ENCODE data around the gene WASF1.

GRCh38 chr6:110103260-110103659, 76.2 kb downstream of the WASF1 start:
- TF ChIP-seq, protein P1, sequence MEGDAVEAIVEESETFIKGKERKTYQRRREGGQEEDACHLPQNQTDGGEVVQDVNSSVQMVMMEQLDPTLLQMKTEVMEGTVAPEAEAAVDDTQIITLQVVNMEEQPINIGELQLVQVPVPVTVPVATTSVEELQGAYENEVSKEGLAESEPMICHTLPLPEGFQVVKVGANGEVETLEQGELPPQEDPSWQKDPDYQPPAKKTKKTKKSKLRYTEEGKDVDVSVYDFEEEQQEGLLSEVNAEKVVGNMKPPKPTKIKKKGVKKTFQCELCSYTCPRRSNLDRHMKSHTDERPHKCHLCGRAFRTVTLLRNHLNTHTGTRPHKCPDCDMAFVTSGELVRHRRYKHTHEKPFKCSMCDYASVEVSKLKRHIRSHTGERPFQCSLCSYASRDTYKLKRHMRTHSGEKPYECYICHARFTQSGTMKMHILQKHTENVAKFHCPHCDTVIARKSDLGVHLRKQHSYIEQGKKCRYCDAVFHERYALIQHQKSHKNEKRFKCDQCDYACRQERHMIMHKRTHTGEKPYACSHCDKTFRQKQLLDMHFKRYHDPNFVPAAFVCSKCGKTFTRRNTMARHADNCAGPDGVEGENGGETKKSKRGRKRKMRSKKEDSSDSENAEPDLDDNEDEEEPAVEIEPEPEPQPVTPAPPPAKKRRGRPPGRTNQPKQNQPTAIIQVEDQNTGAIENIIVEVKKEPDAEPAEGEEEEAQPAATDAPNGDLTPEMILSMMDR (IDR thresholded peaks at IDR 0.05), result no peak
- no peak for TF ChIP-seq POLR2AphosphoS5 (IDR thresholded peaks at IDR 0.05)
- TF ChIP-seq POLR2A (IDR thresholded peaks at IDR 0.05), result no peak
